ENCODE results near the gene CHMP4A.

GRCh38 chr14:24261969-24262327 lies 48.7 kb upstream of the CHMP4A start:
- TF ChIP-seq CTCF (IDR thresholded peaks at IDR 0.05), result no peak
- no peak for TF ChIP-seq POLR2A (IDR thresholded peaks at IDR 0.05)

Measured in prostate gland (tissue), 2 donors.